NCI-H1930 (cell line): ENCODE data around the gene SNX7.

ENCODE experiments used
- DNase-seq, 2 experiments: peaks; one replicate each; lab custom pipeline; 2025; lab: John Stamatoyannopoulos, UW

The SNX7 gene

GRCh38 chr1:98769162-98769561 is 107.6 kb downstream of the SNX7 start:
- DNase-seq, result no peak

GRCh38 chr1:98781906-98782305 is 120.4 kb downstream of the SNX7 start:
- DNase-seq, result no peak

GRCh38 chr1:98783821-98784220 is 122.3 kb downstream of the SNX7 start:
- DNase-seq, result no peak

GRCh38 chr1:98791498-98791897 is 130.0 kb downstream of the SNX7 start:
- no peak for DNase-seq

DNA sequence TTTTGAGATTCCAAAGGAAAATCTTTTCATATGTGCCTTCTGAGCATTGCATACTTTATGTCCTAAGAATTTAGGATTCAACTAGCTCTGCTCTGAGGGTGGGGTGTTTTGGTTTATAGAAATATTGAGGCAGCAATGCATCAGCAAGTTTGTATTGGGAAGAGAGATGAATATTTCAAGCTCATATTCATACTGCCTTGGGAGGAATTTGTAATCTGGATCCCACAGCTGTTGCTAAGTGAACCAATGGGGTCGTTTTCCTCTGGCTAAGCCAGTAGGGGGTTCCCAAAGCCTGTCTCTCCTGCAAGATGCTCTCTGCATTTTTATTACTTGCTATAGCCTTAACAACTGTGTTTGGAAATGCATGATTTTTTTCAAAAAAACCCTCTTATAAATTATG is 130.6 kb downstream of the SNX7 start:
- no peak for DNase-seq

- DNase-seq, result no peak
Observed at GRCh38 chr1:98793136-98793535, 131.6 kb downstream of the SNX7 start.

DNA sequence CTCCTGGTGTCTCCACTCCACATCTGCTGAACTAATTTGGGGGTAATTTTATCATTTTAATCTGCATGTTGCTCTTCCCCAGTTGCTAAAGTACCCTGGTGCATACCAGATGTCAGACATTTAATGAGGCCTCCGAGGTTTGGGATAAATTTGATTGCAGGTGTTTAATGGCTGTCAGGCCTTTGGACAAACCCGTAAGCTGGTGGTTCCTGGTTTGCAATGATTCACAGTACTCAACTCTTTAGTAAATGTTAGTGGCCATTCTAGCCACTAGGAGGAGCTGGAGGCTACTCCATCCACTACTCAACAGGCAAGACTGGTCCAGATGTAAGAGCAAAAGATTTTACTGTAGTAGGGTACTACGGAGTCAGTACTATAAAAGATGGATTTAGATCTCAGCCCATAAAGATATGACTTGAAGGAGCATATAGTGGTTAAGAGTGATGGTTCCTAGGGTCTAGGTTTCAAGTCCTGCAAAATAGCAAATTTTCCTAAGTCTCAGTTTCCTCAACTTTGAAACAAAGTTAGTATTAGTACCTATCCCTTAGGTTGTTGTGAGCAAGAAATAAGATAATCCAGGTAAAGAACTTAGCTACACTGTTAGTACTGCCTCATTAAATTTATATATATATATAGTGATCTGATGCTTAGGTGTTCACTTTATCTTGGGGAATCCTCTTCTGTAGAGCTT is 132.8 kb downstream of the SNX7 start:
- peak; percentile 1 to 34 for DNase-seq

DNA sequence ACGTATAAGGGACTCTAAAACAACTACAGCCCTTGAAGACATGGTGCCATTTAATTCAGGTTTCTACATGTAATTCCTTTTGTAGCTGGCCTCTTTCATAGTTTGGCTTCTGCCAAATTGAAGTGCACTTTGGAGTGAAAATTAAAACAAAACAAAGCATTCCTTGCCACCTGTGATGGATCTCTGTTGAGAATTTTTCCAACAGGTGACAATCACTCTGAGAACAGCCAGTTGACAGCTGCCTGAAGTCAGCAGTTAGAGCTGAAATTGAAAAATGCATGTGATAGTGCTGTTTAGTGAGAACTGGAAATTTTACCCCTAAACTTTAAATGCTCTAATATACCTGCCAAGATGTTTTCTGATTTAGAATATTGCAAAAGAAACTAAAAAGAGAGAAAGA is 134.5 kb downstream of the SNX7 start:
- DNase-seq, result no peak

DNA sequence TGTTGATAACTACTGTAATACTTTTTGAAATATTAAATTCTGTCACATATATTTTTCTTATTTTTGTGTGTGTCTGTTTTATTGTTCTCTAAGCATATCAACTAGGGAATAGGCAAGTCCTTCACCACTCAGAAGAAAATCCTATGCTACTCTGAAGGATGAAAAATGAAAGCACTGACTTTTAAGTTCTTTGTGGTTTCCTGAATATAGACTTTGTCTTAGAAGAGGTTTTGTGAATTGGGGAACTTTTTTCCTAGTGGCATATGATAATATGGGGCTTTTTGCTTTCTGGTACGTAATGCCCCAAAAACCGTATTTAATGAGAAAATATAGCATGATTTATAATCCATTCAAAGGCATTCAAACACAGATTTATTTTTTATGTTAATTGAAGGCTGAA is 136.0 kb downstream of the SNX7 start:
- no peak for DNase-seq
